Smooth muscle cell (in vitro differentiated cells): Measurements from ENCODE around the gene MTUS2. TPM values are rescaled to one million over a fixed set of nuclear protein-coding genes. Genes with fewer than 3 reads are reported as not detected.

Source experiments
- DNase-seq: peaks from one replicate; lab custom pipeline; 2025; ENCODE audit not compliant: unreplicated experiment; lab: John Stamatoyannopoulos, UW
- H2AFZ ChIP-seq: fragments of 200-600 bp; sonication (generic); 2 replicates; pipeline ENCODE4 v1.6.0; 2016; ENCODE audit warnings: antibody characterized with exemption, low read depth, mild to moderate bottlenecking
- H3F3A ChIP-seq: fragments of 200-600 bp; sonication (generic); 2 replicates; pipeline ENCODE4 v1.6.0; 2017; ENCODE audit warnings: antibody characterized with exemption, low read depth
- H3K27ac ChIP-seq: fragments of 200-600 bp; sonication (generic); 2 replicates; pipeline ENCODE4 v1.5.1; 2016; ENCODE audit warnings: low read depth, mild to moderate bottlenecking
- H3K27me3 ChIP-seq: fragments of 200-600 bp; sonication (generic); 2 replicates; pipeline ENCODE4 v1.6.1; 2016; ENCODE audit warnings: low read depth, mild to moderate bottlenecking
- H3K36me3 ChIP-seq: fragments of 200-600 bp; sonication (generic); 2 replicates; pipeline ENCODE4 v1.5.1; 2016; ENCODE audit warnings: low read depth
- H3K4me1 ChIP-seq: fragments of 200-600 bp; sonication (generic); 2 replicates; pipeline ENCODE4 v1.5.1; 2016; ENCODE audit warnings: low read depth
- H3K4me2 ChIP-seq: fragments of 200-600 bp; sonication (generic); 2 replicates; pipeline ENCODE4 v1.6.0; 2016; ENCODE audit warnings: mild to moderate bottlenecking
- H3K4me3 ChIP-seq: fragments of 200-600 bp; sonication (generic); 2 replicates; pipeline ENCODE4 v1.5.1; 2016; ENCODE audit warnings: mild to moderate bottlenecking
- H3K79me2 ChIP-seq: fragments of 200-600 bp; sonication (generic); 2 replicates; pipeline ENCODE4 v1.6.0; 2016; ENCODE audit warnings: low read depth, mild to moderate bottlenecking
- H3K9ac ChIP-seq: fragments of 200-600 bp; sonication (generic); 2 replicates; pipeline ENCODE4 v1.6.0; 2016; ENCODE audit warnings: low read depth
- H3K9me3 ChIP-seq: fragments of 200-600 bp; sonication (generic); replicated peaks from 2 replicates; pipeline ENCODE4 v1.5.1; 2016; ENCODE audit warnings: low read depth
- H4K20me1 ChIP-seq: fragments of 200-600 bp; sonication (generic); 2 replicates; pipeline ENCODE4 v1.6.0; 2016; ENCODE audit warnings: low read depth
- WGBS: methylation state at CpG from one replicate; pipeline ENCODE4 v1.1.7; 2016; ENCODE audit warnings: low lambda C conversion rate; 5-methylcytosine and 5-hydroxymethylcytosine counted together
- polyA plus RNA-seq: library from polyadenylated mRNA; unstranded; fragments of >200 nt; fragmentation: Nextera tagmentation; extraction: Ambion mirVana; gene quantifications from 2 replicates; pipeline ENCODE4 v1.2.1, GENCODE V29; 2016
- total RNA-seq: library from RNA; depleted of rRNA; stranded (reverse); fragments of >200 nt; gene quantifications from 2 replicates; pipeline ENCODE4 v1.2.3, GENCODE V29; 2014
- TF ChIP-seq, protein P1 (sequence below): fragments of 200-600 bp; sonication (generic); IDR thresholded peaks from 2 replicates; pipeline ENCODE4 v1.5.1; 2017; ENCODE audit warnings: borderline replicate concordance, mild to moderate bottlenecking, antibody characterized with exemption; ENCODE audit not compliant: insufficient read depth, poor library complexity, severe bottlenecking

The MTUS2 gene
- total and polyA plus RNA-seq, 2 experiments from 2014 or later = 0.06 to 0.63 TPM

DNA sequence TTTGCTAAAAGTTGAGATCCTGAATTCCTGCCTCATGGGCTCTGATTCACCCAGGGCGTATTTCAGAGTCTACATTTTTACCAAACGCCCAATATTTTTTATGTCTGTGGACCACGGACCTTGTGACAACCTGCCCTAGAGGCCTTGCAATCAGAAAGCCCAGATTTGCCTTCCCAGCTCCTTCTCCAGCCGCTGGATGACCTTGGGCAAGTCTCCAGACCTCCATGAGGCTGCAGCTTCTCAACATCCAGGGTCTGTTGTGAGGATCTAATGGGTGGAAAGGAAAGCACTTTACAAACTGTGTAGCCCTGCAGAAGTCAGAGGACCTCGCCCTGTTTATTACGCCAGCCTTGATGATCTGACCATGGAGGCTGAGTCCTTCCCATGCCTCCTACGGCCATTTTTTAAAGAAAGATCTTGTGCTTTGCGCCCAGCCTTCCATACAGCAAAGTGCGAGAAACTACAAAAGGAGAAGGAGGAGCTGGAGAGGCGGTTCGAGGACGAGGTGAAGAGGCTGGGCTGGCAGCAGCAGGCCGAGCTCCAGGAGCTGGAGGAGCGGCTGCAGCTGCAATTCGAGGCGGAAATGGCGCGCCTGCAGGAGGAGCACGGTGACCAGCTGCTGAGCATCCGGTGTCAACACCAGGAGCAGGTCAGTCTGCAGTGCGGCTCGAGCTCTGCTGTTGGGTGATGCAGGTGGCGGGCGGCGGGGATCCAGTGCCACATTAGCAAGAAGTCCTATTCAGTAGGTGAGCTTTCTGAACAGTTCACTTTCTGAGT is 659.8 kb downstream of the MTUS2 start:
- H3K9me3 ChIP-seq = no peaks in the 10 kb centered on the region
- H3K27me3 ChIP-seq = peaks cover 11% of the 10 kb centered on the region

DNA sequence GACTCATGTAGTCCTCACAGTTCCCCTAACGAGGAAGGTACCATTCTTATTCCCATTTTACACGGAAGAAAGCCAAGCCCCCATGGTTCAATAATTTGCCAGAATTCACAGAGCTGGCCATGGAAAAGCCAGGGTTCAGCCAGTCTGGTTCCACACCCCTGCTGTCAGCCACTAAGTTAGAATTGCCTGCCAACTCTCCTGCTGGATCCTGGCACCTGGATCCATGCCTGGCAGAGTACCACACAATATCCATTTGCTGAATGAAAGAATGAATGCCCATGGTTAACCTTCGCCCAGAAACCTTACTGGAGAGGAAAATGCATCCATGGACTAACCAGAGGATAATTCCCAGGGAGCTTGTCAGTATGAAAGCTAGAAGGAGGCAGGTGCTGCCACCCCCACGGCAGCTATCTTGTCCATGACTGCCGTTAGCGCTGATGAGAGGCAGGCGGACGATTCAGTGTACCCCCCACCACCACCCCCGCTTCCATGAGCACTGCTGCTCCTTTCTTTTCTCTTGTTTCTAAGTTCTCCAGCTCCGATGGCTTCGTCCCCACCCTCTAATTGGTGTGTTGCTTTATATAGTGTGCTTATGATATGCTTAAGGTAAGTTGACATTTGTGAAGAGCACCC is 660.9 kb downstream of the MTUS2 start:
- no peak overlapping the region for H2AFZ ChIP-seq
- H3K4me3 ChIP-seq = no peak overlapping the region
- H3K4me1 ChIP-seq = peaks cover 8% of the 10 kb centered on the region
- DNase-seq = no peak
- H3K4me2 ChIP-seq = no peak overlapping the region
- H4K20me1 ChIP-seq = no peaks in the 10 kb centered on the region
- H3K27ac ChIP-seq = no peak overlapping the region
- peaks cover 11% of the 10 kb centered on the region for H3K27me3 ChIP-seq
- H3K36me3 ChIP-seq = no peaks in the 10 kb centered on the region
- TF ChIP-seq, protein P1, sequence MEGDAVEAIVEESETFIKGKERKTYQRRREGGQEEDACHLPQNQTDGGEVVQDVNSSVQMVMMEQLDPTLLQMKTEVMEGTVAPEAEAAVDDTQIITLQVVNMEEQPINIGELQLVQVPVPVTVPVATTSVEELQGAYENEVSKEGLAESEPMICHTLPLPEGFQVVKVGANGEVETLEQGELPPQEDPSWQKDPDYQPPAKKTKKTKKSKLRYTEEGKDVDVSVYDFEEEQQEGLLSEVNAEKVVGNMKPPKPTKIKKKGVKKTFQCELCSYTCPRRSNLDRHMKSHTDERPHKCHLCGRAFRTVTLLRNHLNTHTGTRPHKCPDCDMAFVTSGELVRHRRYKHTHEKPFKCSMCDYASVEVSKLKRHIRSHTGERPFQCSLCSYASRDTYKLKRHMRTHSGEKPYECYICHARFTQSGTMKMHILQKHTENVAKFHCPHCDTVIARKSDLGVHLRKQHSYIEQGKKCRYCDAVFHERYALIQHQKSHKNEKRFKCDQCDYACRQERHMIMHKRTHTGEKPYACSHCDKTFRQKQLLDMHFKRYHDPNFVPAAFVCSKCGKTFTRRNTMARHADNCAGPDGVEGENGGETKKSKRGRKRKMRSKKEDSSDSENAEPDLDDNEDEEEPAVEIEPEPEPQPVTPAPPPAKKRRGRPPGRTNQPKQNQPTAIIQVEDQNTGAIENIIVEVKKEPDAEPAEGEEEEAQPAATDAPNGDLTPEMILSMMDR = no peak
- no peaks in the 10 kb centered on the region for H3K79me2 ChIP-seq
- no peaks in the 10 kb centered on the region for H3F3A ChIP-seq
- no peak overlapping the region for H3K9ac ChIP-seq
- 92% methylated on average over 11 of the region's 11 CpGs for WGBS
- no peaks in the 10 kb centered on the region for H3K9me3 ChIP-seq

More for the DNA sequence above, 659.8 kb downstream of the MTUS2 start:
- no peak for DNase-seq
- no peak overlapping the region for H2AFZ ChIP-seq
- H3F3A ChIP-seq = no peaks in the 10 kb centered on the region
- TF ChIP-seq, protein P1 = no peak
- H4K20me1 ChIP-seq = no peaks in the 10 kb centered on the region
- no peaks in the 10 kb centered on the region for H3K36me3 ChIP-seq
- no peak overlapping the region for H3K9ac ChIP-seq
- H3K79me2 ChIP-seq = no peaks in the 10 kb centered on the region
- H3K27ac ChIP-seq = no peak overlapping the region
- no peak overlapping the region for H3K4me3 ChIP-seq
- H3K4me1 ChIP-seq = peaks cover 8% of the 10 kb centered on the region
- H3K4me2 ChIP-seq = no peak overlapping the region
- WGBS = 90% methylated on average over 25 of the region's 25 CpGs

DNA sequence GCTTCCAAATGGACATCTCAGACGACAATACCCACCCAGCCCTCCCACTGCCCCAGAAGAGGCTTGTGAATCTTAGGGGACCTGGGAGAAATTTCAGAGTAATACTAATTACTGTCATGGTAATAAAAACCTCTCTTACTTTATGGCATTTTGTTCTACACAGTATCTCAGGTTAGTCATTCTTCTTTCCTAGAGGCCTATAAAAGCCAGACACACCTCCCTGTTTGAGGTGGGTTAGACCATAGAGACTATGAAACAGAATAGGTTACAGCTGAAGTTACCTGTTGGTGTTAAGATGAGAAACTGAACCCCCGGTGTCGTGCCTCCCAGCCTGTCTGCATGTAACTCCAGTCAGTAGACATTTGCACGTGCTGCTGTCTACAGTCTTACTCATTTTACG is 661.5 kb downstream of the MTUS2 start:
- H3K27ac ChIP-seq = no peak overlapping the region
- H3K27me3 ChIP-seq = peaks cover 11% of the 10 kb centered on the region
- WGBS = 90% methylated on average over 5 of the region's 5 CpGs
- H3K4me1 ChIP-seq = peaks cover 8% of the 10 kb centered on the region
- no peak overlapping the region for H3K9ac ChIP-seq
- no peaks in the 10 kb centered on the region for H3F3A ChIP-seq
- no peaks in the 10 kb centered on the region for H4K20me1 ChIP-seq
- H3K4me2 ChIP-seq = no peak overlapping the region
- H3K36me3 ChIP-seq = no peaks in the 10 kb centered on the region
- no peaks in the 10 kb centered on the region for H3K9me3 ChIP-seq
- H2AFZ ChIP-seq = no peak overlapping the region
- TF ChIP-seq, protein P1 = no peak
- no peak overlapping the region for H3K4me3 ChIP-seq
- no peaks in the 10 kb centered on the region for H3K79me2 ChIP-seq
- DNase-seq = no peak
